Activated naive CD4-positive, alpha-beta T cell treated with anti-CD3 and anti-CD28 coated beads, Interleukin-2, amount 10 ng/mL, durations not matched to agents 7 days and 5 days (primary cell): ENCODE measurements around the gene TJP1.
"Not testable (repeated sequence)": the region's sequence is repeated elsewhere in the genome, so short reads cannot be mapped to it uniquely, and the experiment has no call there.

ENCODE experiments used
- CTCF ChIA-PET: fragments of 350-600 bp; sonication (Branson Sonifier 250); formaldehyde crosslinking; loops from one replicate; lab custom pipeline; 2021; ENCODE audit warnings: antibody characterized with exemption; lab: Charles Lee
- DNase-seq: peaks from one replicate; pipeline ENCODE4 v3.0.0-alpha.2; 2020
- H3K27ac Mint-ChIP-seq: one replicate; pipeline ENCODE4 v1.8.0; 2021; ENCODE audit warnings: mild to moderate bottlenecking, moderate library complexity, mixed read lengths
- H3K27me3 Mint-ChIP-seq: one replicate; pipeline ENCODE4 v1.8.0; 2021; ENCODE audit warnings: mild to moderate bottlenecking, mixed read lengths
- H3K36me3 Mint-ChIP-seq: one replicate; pipeline ENCODE4 v1.8.0; 2021; ENCODE audit warnings: mixed read lengths
- H3K4me1 Mint-ChIP-seq: one replicate; pipeline ENCODE4 v1.8.0; 2021; ENCODE audit warnings: mixed read lengths
- H3K4me3 Mint-ChIP-seq: one replicate; pipeline ENCODE4 v1.8.0; 2021; ENCODE audit warnings: mild to moderate bottlenecking, moderate library complexity, mixed read lengths
- H3K9me3 Mint-ChIP-seq: one replicate; pipeline ENCODE4 v1.8.0; 2021; ENCODE audit warnings: mixed read lengths

The TJP1 gene

DNA sequence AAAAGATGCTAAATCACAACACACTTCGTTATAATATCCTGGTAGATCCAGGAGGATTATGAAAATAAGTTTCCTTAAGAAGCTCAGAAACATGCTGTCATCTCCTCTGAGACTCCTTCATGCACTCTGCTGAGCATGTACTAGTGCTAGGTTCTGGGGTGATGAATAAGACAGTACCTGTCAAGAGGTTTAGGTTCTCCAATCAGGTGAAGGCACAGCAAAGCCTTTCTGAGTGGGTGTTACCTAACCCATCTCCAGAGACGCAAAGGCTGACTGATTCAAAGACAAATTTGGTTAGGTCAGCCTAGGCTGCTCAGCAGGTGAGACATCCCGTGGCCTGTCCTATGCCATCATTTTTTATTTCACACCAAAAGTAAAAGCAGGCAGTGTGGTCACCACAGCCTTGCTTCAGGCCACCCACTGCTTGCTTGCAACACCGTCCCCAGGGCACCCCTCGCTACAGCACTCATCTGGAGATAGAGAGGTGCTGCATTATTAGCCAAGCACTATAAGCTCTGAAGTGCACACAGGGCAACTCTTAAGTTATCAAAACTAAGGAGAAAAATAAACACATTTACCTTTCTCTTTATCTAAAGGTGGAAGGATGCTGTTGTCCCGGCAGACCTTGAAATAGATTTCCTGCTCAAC, 117.2 kb downstream of the TJP1 start:
- Mint-ChIP-seq H3K4me1 (no peaks in the 10 kb centered on the region), H3K4me3 (no peak overlapping the region), H3K27me3 (peaks cover 4% of the 10 kb centered on the region), H3K9me3 (no peaks in the 10 kb centered on the region), H3K27ac (no peak overlapping the region), H3K36me3 (no peaks in the 10 kb centered on the region)
- no peak for DNase-seq
- CTCF ChIA-PET = no interaction called here

DNA sequence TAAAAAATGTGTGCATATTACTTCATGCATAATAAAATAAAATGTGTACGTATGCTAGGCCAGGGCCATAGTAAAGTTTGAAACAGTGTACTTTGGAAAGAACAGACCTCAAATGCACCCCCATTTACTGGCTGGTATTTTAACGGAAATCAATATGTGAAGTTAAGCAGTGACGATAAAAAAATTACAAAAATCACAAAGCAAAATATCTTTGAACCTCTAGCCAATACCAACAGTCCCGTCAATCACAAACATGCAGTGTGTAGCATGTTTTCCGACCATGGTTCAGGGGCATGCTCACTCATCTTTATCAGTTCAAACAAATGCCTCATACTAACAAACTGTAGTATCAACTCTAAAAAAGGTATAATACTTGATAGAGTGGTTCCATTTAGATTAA, 121.1 kb downstream of the TJP1 start:
- CTCF ChIA-PET = no interaction called here
- Mint-ChIP-seq H3K27me3 (no peaks in the 10 kb centered on the region), H3K27ac (no peak overlapping the region), H3K4me3 (no peak overlapping the region), H3K4me1 (no peaks in the 10 kb centered on the region), H3K9me3 (no peaks in the 10 kb centered on the region), H3K36me3 (no peaks in the 10 kb centered on the region)
- no peak for DNase-seq

DNA sequence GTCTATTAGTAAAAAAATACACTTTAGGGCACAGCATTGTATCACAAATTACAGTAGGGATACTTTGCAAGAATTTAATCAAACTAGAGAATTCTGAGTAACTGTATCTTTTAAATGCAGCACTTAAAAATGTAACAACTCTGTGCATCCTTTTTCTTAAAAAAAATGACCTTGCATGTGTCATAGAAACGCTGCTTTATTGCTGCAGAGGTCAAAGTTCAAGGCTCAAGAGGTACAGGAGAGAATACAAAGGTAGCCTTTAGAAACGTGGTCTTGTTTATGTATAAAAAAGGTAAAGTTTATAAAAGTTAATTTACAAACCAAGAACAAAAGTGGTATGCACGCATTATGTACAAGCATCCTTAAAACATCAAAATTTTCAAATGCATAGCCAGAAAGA, 122.0 kb downstream of the TJP1 start:
- no peaks in the 10 kb centered on the region for H3K9me3 Mint-ChIP-seq
- H3K36me3 Mint-ChIP-seq = no peaks in the 10 kb centered on the region
- no peak overlapping the region for H3K27ac Mint-ChIP-seq

DNA sequence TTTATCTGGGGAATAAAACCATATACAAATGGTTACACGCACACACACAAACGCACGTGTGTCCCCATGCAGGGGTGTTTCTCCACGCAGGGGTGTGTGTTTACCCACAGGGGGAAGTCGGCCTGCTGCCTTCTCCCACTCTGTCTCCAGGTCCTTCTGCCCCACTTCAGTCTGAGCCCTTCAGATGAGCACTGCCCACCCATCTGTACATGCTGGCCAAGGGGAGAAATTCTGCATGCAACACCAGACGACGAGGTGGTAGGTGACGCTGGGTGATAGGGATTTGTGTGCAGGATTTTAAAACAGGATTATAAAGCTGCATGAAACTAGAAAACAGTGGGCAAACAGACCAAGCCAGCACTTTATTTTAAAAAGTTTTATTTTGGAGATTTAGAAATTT, 122.5 kb downstream of the TJP1 start:
- Mint-ChIP-seq H3K27ac (no peak overlapping the region), H3K4me1 (no peaks in the 10 kb centered on the region), H3K9me3 (no peaks in the 10 kb centered on the region), H3K27me3 (no peaks in the 10 kb centered on the region), H3K36me3 (no peaks in the 10 kb centered on the region), H3K4me3 (no peak overlapping the region)
- CTCF ChIA-PET = no interaction called here
- DNase-seq = no peak

More for the DNA sequence above, 122.0 kb downstream of the TJP1 start:
- CTCF ChIA-PET = no interaction called here
- Mint-ChIP-seq H3K4me3 (no peak overlapping the region), H3K4me1 (no peaks in the 10 kb centered on the region), H3K27me3 (no peaks in the 10 kb centered on the region)
- DNase-seq = no peak

DNA sequence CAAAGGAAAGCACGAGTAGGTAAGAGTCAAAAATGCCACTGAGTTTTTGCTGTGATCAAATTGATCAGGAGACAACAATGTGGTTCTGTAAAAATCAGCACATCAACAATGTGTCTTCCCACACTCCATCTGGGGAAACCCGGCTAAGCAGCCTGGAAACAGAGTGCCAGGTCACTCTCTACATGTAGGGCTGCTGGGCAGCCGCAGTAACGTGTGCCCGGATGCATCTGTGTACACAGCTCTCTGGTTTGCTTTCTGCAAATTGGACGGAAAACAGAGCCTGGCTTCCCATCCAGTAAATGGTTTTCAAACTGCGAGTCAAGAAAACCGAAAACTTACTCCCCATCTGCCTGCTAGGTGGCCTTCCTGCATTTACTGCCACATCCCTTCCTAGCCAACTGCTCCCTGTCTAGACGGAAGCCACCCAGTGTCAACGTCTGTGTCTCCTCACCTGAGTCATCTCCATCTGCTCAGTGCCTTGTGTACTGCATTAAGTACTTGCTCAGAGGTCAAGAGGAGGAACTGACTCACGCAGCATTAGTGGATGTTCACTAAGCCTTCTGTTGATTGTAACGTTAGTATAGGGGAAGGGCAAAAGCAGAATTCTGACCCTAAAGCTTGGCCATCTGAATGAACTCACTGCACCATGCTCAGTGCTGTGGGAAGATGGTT, 124.1 kb downstream of the TJP1 start:
- Mint-ChIP-seq H3K27me3 (peaks cover under 1% of the 10 kb centered on the region), H3K9me3 (no peaks in the 10 kb centered on the region), H3K27ac (no peak overlapping the region), H3K4me3 (no peak overlapping the region), H3K36me3 (no peaks in the 10 kb centered on the region), H3K4me1 (no peaks in the 10 kb centered on the region)
- CTCF ChIA-PET = no interaction called here
- no peak for DNase-seq

DNA sequence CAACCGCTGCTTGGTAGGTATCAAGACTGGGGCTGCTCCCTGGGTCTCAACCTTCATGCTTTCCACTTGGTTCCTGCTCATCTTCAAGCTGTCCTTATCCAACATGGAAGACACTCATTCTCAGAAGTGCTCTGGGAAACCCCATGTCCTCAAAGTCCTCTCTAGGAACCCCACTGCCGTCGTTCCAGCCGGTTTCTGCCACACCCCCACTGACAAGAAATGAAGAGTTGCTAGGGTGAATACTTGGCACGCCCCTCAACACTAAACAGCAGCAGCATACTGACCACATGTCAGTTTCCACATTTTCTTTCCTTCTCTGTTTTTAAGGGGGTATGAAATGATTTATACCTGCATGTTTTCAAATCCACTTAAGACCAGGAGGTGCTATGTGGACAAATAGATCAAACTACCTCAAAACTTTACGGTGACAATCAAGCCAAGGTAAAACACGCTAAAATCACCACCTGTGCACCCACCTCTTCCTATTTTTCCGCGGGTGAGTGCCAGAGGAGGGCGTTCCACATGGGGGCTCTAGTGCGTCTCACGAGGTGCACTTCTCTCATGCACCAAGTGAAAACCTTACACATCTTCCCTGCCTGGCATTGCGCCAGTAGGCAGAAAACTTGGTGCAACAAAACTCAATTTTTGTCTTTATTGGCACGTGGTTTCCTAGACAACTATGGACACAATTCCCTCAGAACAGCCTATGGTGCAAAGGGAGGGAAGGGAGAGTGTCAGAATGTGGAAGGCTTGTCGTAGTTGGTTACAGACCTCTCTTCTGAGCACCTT, 125.1 kb downstream of the TJP1 start:
- H3K4me1 Mint-ChIP-seq = no peaks in the 10 kb centered on the region
- no peak overlapping the region for H3K4me3 Mint-ChIP-seq
- H3K27me3 Mint-ChIP-seq = peaks cover 5% of the 10 kb centered on the region
- no peak overlapping the region for H3K27ac Mint-ChIP-seq
- no peaks in the 10 kb centered on the region for H3K9me3 Mint-ChIP-seq
- CTCF ChIA-PET = no interaction called here
- H3K36me3 Mint-ChIP-seq = no peaks in the 10 kb centered on the region
- no peak for DNase-seq

DNA sequence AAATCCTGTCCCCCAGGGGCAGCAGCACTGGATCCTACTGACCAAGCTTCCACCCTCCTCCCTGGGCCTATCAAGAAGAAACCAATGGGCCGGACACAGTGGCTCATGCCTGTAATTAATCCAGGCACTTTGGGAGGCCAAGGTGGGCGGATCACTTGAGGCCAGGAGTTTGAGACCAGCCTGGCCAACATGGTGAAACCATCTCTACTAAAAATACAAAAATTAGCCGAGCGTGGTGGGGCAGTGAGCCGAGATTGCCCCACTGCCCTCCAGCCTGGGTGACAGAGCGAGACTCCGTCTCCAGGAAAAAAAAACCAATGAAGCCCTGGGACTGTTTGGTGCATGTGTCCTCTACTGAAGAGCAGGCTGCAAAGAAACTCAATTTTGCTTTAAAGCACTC, 125.8 kb downstream of the TJP1 start:
- H3K36me3 Mint-ChIP-seq, H3K4me3 Mint-ChIP-seq, H3K4me1 Mint-ChIP-seq, CTCF ChIA-PET, H3K27ac Mint-ChIP-seq, DNase-seq, H3K27me3 Mint-ChIP-seq, H3K9me3 Mint-ChIP-seq: not testable (repeated sequence)

DNA sequence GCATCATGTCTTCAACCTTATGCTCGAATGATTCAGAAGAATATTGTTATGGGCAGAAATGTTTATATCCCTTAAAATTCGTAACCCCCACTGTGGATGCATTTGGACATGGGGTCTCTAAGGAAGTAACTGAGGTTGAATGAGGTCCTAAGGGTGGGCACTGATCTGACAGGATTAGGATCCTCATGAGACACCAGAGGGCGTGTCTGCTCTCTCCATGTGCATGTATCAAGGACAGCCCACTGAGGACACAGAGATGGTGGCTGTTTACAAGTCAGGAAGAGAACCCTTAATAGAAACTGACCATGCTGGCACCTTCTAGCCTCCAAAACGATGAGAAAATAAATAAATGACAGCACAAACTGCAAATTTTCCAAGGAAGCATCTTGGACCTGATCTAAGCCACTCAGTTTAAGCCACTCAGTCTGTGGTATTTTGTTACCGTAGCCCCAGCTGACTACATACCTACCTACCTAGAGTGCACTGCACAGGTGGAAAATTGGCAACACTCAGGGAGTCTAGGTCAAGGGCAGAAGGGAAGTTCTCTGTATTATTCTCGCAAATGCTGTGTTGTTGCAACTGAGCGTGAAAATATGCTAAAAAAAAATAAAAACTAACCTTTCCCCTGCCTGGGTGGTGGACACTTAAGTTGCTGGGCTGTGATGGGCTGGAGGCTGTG, 126.6 kb downstream of the TJP1 start:
- Mint-ChIP-seq H3K36me3 (no peaks in the 10 kb centered on the region), H3K4me1 (no peaks in the 10 kb centered on the region), H3K9me3 (no peaks in the 10 kb centered on the region), H3K4me3 (no peak overlapping the region), H3K27ac (no peak overlapping the region), H3K27me3 (peaks cover 5% of the 10 kb centered on the region)
- CTCF ChIA-PET = no interaction called here
- no peak for DNase-seq

DNA sequence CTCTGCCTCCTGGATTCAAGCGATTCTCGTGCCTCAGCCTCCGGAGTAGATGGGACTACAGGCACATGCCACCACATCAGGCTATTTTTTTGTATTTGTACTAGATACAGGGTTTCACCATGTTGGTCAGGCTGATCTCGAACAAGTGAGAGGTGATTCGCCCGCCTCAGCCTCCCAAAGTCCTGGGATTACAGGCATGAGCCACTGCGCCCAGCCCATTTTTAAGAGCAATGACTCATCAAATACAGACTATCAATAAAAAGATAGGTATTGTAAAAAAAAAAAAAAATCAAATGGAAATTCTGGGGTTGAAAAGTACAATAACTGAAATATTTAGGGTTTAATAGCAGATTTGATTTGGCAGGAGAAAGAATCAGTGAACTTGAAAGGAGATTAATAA, 129.0 kb downstream of the TJP1 start:
- CTCF ChIA-PET = no interaction called here
- no peak overlapping the region for H3K4me3 Mint-ChIP-seq
- H3K9me3 Mint-ChIP-seq = no peaks in the 10 kb centered on the region
- no peaks in the 10 kb centered on the region for H3K4me1 Mint-ChIP-seq
- no peaks in the 10 kb centered on the region for H3K36me3 Mint-ChIP-seq
- peaks cover 5% of the 10 kb centered on the region for H3K27me3 Mint-ChIP-seq
- no peak for DNase-seq
- H3K27ac Mint-ChIP-seq = no peak overlapping the region

DNA sequence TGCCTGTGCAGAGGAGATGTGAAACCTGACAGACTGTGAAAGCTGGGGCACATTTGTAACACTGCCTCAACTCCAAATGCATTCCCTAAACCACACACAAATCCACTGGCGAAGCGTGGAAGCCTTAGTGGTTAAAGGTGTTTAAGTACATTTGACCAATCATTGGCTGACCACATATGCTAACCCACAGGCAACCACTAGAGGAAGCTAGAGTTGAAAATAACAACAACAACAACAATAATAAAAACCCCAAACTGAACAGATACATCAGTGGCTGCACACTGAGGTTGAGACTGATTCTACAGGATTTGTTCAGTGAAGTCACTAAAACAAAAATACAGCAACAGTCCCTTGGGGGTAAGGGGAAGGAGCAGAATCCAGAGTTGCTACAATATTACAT, 129.7 kb downstream of the TJP1 start:
- Mint-ChIP-seq H3K9me3 (no peaks in the 10 kb centered on the region), H3K36me3 (no peaks in the 10 kb centered on the region), H3K4me1 (no peaks in the 10 kb centered on the region), H3K4me3 (no peak overlapping the region), H3K27ac (no peak overlapping the region), H3K27me3 (peaks cover 5% of the 10 kb centered on the region)
- CTCF ChIA-PET = no interaction called here
- DNase-seq = no peak

DNA sequence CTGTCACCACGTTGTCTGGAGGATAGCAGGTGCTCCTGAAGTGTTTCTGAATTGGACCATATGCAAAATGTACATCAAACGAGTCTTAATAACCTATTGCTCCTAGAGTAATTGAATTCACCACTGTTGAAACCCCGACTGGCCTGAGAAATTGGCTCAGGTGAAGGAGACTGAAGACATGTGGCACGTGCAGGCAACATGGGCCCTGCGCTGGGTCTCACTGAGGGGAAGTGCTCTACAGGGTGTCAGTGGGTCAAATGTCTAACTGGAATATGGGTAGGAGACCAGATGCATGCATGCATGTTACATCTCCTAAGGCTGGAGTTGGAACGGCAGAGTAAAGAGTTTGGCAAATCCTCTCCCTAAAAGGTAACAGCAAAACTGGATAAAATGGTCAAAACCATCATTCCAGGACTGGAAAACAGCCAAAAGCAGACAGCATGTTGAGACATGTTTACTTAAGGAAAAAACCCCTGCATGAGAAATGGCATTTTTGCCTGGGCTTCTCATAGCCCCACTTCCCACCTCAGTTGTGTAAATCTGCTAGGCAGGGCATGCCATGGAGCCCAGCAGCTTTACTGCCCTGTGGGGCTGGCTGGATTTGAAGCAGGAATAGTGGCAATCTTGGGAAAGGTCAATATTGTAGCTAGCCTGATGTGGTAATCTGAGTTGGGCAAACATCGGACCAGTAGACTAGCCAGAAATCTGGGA, 131.3 kb downstream of the TJP1 start:
- no peak overlapping the region for H3K27ac Mint-ChIP-seq
- no peak overlapping the region for H3K4me3 Mint-ChIP-seq
- H3K9me3 Mint-ChIP-seq = no peaks in the 10 kb centered on the region
- no peaks in the 10 kb centered on the region for H3K36me3 Mint-ChIP-seq
- H3K27me3 Mint-ChIP-seq = peaks cover 5% of the 10 kb centered on the region
- DNase-seq = no peak
- CTCF ChIA-PET = no interaction called here
- H3K4me1 Mint-ChIP-seq = no peaks in the 10 kb centered on the region

DNA sequence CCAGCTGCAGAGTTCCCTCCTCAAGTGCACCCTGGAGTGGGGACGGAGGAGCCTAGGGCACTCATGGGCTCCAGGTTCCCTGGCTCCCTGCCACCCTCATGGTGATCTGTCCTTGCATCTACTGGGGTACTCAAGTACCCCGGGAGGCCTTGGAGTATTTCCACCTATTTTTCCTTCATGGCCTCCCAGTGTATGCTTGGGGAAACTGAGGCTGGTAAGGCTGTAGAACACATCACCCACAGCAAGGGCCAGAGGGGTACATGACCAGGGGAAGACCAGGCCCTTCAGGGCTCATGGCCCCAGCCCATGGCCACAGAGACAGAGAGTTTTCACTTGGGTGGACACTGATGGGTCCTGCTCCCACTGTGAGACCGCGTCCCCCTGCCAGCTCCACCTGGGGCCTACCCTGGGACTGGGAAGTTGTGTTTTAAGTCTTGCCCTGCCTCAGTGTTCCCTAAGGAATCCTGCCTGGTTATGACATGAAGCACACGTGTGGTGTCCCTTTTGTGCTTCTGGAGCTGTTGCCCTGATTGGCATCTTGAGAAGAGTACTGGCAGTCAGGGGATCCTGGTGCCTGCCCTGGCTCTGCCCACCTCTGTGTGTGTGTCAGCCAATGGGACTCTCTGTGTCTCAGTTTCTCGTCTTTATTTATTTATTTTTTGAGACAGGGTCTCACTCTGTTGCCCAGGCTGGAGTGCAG, 132.8 kb downstream of the TJP1 start:
- no peaks in the 10 kb centered on the region for H3K4me1 Mint-ChIP-seq
- no peak for DNase-seq
- H3K9me3 Mint-ChIP-seq = no peaks in the 10 kb centered on the region
- peaks cover 5% of the 10 kb centered on the region for H3K27me3 Mint-ChIP-seq
- CTCF ChIA-PET = no interaction called here
- H3K4me3 Mint-ChIP-seq = no peak overlapping the region
- no peak overlapping the region for H3K27ac Mint-ChIP-seq
- no peaks in the 10 kb centered on the region for H3K36me3 Mint-ChIP-seq

DNA sequence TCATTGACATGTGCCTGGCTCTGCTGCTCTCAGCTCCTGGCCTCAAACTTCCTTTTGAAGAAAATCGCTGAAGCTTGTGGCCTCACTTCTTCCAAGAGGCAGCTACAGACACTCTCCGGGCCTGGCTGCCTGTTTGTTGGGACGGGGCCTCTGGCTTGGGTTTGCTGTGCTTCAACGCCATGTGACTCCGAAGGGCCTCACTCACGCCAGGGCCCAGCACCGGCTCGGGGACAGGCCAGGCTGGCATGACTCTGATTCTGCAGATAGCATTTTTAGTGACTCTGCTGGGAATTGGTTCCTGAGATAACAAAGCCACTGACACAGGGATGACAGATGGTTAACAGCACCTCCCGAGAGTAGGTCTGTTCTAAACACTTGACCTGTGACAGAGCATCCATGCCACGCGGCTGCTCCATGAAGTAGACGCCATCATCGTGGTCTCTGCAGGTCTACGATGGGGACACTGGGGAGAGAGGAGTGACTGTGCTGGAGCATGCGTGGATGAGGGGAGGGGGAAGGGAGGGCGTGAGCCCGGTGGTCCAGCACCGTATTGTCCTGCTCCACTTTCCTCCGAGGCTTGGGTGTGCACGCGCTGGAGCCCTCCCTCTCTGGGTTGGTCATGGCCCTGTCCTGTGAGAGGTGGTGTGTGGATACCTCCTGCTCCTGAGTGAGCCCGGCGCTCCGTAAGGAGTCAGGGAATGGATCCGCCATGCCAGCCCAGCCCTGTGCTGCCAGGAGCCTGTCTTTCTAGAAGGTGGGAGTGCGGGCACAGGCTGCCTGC, 133.6 kb downstream of the TJP1 start:
- Mint-ChIP-seq H3K27ac (no peak overlapping the region), H3K27me3 (peaks cover 5% of the 10 kb centered on the region), H3K4me1 (no peaks in the 10 kb centered on the region), H3K36me3 (no peaks in the 10 kb centered on the region), H3K9me3 (no peaks in the 10 kb centered on the region), H3K4me3 (no peak overlapping the region)
- CTCF ChIA-PET = no interaction called here
- DNase-seq = no peak
